HEK293 (cell line): ENCODE measurements around the gene KIF1A.

Experiments used
- CTCF ChIA-PET: fragments of 350-600 bp; formaldehyde crosslinking; extraction: SDS; loops from one replicate; lab custom pipeline; 2021; ENCODE audit warnings: antibody characterized with exemption; lab: Yijun Ruan, JAX
- POLR2A ChIA-PET: fragments of 300-600 bp; formaldehyde crosslinking; extraction: SDS; loops from one replicate; lab custom pipeline; 2020; ENCODE audit warnings: antibody characterized with exemption, inconsistent platforms; lab: Yijun Ruan, JAX
- H3K27ac ChIP-seq: fragments of 200-500 bp; sonication (Bioruptor generic); 2 replicates; pipeline ENCODE4 v1.5.1; 2014; ENCODE audit warnings: low read depth, low read length, control low read depth, inconsistent platforms; ENCODE audit errors: extremely low read depth
- H3K36me3 ChIP-seq, 2 experiments: fragments of 200-500 bp in 1 of 2; sonication (Bioruptor generic) in 1 of 2; 1 replicate in 1 of 2; 2 replicates in 1 of 2; pipeline ENCODE4 v1.5.1; 2014 to 2017; ENCODE audit warnings: inconsistent platforms in 2 of 2, low read length in 2 of 2; ENCODE audit not compliant: control insufficient read depth in 2 of 2, insufficient read depth in 1 of 2
- H3K4me1 ChIP-seq: fragments of 200-500 bp; sonication (Bioruptor generic); 2 replicates; pipeline ENCODE4 v1.5.1; 2014; ENCODE audit warnings: mild to moderate bottlenecking, low read length, inconsistent platforms; ENCODE audit not compliant: control insufficient read depth, insufficient read depth
- H3K4me3 ChIP-seq: 2 replicates; pipeline ENCODE4 v1.5.1; 2011; ENCODE audit warnings: low read depth, mild to moderate bottlenecking, control low read depth, low read length, moderate library complexity
- H3K9me3 ChIP-seq: fragments of 200-500 bp; sonication (Bioruptor generic); 2 replicates; pipeline ENCODE4 v1.5.1; 2014; ENCODE audit warnings: low read depth, low read length, inconsistent platforms; ENCODE audit not compliant: control insufficient read depth, insufficient read depth
- BCL11B ChIP-seq: fragments of 450-650 bp; formaldehyde crosslinking; IDR thresholded peaks from 2 replicates; pipeline ENCODE4 v1.5.1; 2016; ENCODE audit warnings: low read depth, missing biosample characterization, missing genetic modification characterization
- EGR2 ChIP-seq: fragments of 450-650 bp; formaldehyde crosslinking; IDR thresholded peaks from 2 replicates; pipeline ENCODE4 v1.5.1; 2016; ENCODE audit warnings: low read depth, missing biosample characterization, missing genetic modification characterization
- HOXA7 ChIP-seq: sonication (generic); formaldehyde crosslinking; IDR thresholded peaks from 2 replicates; pipeline ENCODE4 v1.8.1; 2022; ENCODE audit warnings: missing genetic modification reagents, borderline replicate concordance
- OSR2 ChIP-seq: fragments of 450-650 bp; formaldehyde crosslinking; IDR thresholded peaks from 2 replicates; pipeline ENCODE4 v1.5.1; 2016; ENCODE audit warnings: missing biosample characterization, missing genetic modification characterization
- PRDM6 ChIP-seq: fragments of 450-650 bp; formaldehyde crosslinking; IDR thresholded peaks from 2 replicates; pipeline ENCODE4 v1.5.1; 2017; ENCODE audit warnings: missing biosample characterization, missing genetic modification characterization
- ZBTB10 ChIP-seq: fragments of 450-650 bp; formaldehyde crosslinking; IDR thresholded peaks from 2 replicates; pipeline ENCODE4 v1.5.1; 2016; ENCODE audit warnings: missing biosample characterization, missing genetic modification characterization
- ZBTB26 ChIP-seq: fragments of 450-650 bp; formaldehyde crosslinking; optimal IDR thresholded peaks from 2 replicates; pipeline ENCODE3; 2016; ENCODE audit warnings: missing biosample characterization, mild to moderate bottlenecking, missing genetic modification characterization
- ZBTB44 ChIP-seq: fragments of 450-650 bp; IDR thresholded peaks from 2 replicates; pipeline ENCODE4 v1.5.1; 2018; ENCODE audit warnings: missing biosample characterization, mild to moderate bottlenecking, missing genetic modification characterization
- ZBTB8A ChIP-seq: fragments of 450-650 bp; formaldehyde crosslinking; IDR thresholded peaks from 2 replicates; pipeline ENCODE4 v1.5.1; 2016; ENCODE audit warnings: missing biosample characterization, missing genetic modification characterization
- ZFP41 ChIP-seq: fragments of 450-650 bp; formaldehyde crosslinking; IDR thresholded peaks from 2 replicates; pipeline ENCODE4 v1.5.1; 2016; ENCODE audit warnings: missing biosample characterization, missing genetic modification characterization, borderline replicate concordance
- ZNF239 ChIP-seq: fragments of 450-650 bp; formaldehyde crosslinking; IDR thresholded peaks from 2 replicates; pipeline ENCODE4 v1.5.1; 2016; ENCODE audit warnings: missing biosample characterization, missing genetic modification characterization
- ZNF26 ChIP-seq: fragments of 450-650 bp; formaldehyde crosslinking; IDR thresholded peaks from 2 replicates; pipeline ENCODE4 v1.5.1; 2016; ENCODE audit warnings: missing biosample characterization, missing genetic modification characterization
- ZNF426 ChIP-seq: fragments of 450-650 bp; formaldehyde crosslinking; IDR thresholded peaks from 2 replicates; pipeline ENCODE4 v1.5.1; 2017; ENCODE audit warnings: missing biosample characterization, missing genetic modification characterization, mild to moderate bottlenecking, inconsistent platforms, moderate library complexity
- ZNF530 ChIP-seq: fragments of 450-650 bp; formaldehyde crosslinking; IDR thresholded peaks from 2 replicates; pipeline ENCODE4 v1.5.1; 2016; ENCODE audit warnings: low read depth, missing biosample characterization, missing genetic modification characterization
- ZNF555 ChIP-seq: fragments of 450-650 bp; formaldehyde crosslinking; conservative IDR thresholded peaks from 2 replicates; pipeline ENCODE4 v1.5.1; 2017; ENCODE audit warnings: missing biosample characterization, mild to moderate bottlenecking, missing genetic modification characterization, inconsistent platforms
- ZNF560 ChIP-seq: fragments of 450-650 bp; formaldehyde crosslinking; IDR thresholded peaks from 2 replicates; pipeline ENCODE4 v1.5.1; 2017; ENCODE audit warnings: missing biosample characterization, missing genetic modification characterization, borderline replicate concordance
- ZNF585B ChIP-seq: fragments of 450-650 bp; formaldehyde crosslinking; IDR thresholded peaks from 2 replicates; pipeline ENCODE4 v1.5.1; 2016; ENCODE audit warnings: missing biosample characterization, missing genetic modification characterization
- ZNF629 ChIP-seq: fragments of 450-650 bp; formaldehyde crosslinking; IDR thresholded peaks from 2 replicates; pipeline ENCODE4 v1.5.1; 2017; ENCODE audit warnings: missing biosample characterization, missing genetic modification characterization
- ZNF76 ChIP-seq: fragments of 450-650 bp; formaldehyde crosslinking; IDR thresholded peaks from 2 replicates; pipeline ENCODE4; 2016; ENCODE audit warnings: low read depth, missing biosample characterization, missing genetic modification characterization, borderline replicate concordance
- ZNF768 ChIP-seq: fragments of 450-650 bp; formaldehyde crosslinking; IDR thresholded peaks from 2 replicates; pipeline ENCODE4 v1.5.1; 2018; ENCODE audit warnings: missing biosample characterization, mild to moderate bottlenecking, missing genetic modification characterization
- ZNF785 ChIP-seq: fragments of 450-650 bp; formaldehyde crosslinking; IDR thresholded peaks from 2 replicates; pipeline ENCODE4 v1.5.1; 2016; ENCODE audit warnings: missing biosample characterization, missing genetic modification characterization
- ZNF830 ChIP-seq: fragments of 450-650 bp; IDR thresholded peaks from 2 replicates; pipeline ENCODE4 v1.5.0; 2018; ENCODE audit warnings: missing biosample characterization, missing genetic modification characterization, low read depth, mild to moderate bottlenecking, moderate library complexity
- ZNF843 ChIP-seq: fragments of 450-650 bp; formaldehyde crosslinking; IDR thresholded peaks from 2 replicates; pipeline ENCODE4 v1.5.1; 2016; ENCODE audit warnings: missing biosample characterization, missing genetic modification characterization

Gene KIF1A

GRCh38 chr2:240783819-240784621 lies 36.0 kb downstream of the KIF1A start:
- POLR2A ChIA-PET: no interaction called here
- CTCF ChIA-PET: no interaction called here
- H3K36me3 ChIP-seq: peaks cover 0 to 43% of the 10 kb centered on the region in 2 experiments; a peak in 1 of 3 replicates

GRCh38 chr2:240782886-240783818 lies 36.9 kb downstream of the KIF1A start:
- no peak overlapping the region for H3K27ac ChIP-seq
- CTCF ChIA-PET: no interaction called here
- H3K9me3 ChIP-seq: no peaks in the 10 kb centered on the region
- H3K36me3 ChIP-seq: peaks cover 0 to 39% of the 10 kb centered on the region in 2 experiments; a peak in 1 of 3 replicates
- H3K4me3 ChIP-seq: no peak overlapping the region
- no peaks in the 10 kb centered on the region for H3K4me1 ChIP-seq
- POLR2A ChIA-PET: no interaction called here
- TF ChIP-seq ZNF76 (tag by site-specific recombination): no peak
- TF ChIP-seq ZNF26 (tag by site-specific recombination): no peak
- TF ChIP-seq ZNF530 (tag by site-specific recombination): no peak
- no peak for TF ChIP-seq ZNF830 (tag by site-specific recombination)
- TF ChIP-seq HOXA7 (CRISPR knock-in tag): no peak
- TF ChIP-seq BCL11B: no peak
- TF ChIP-seq ZBTB10 (tag by site-specific recombination): no peak
- TF ChIP-seq OSR2: no peak
- no peak for TF ChIP-seq ZNF629 (tag by site-specific recombination)
- no peak for TF ChIP-seq ZFP41 (tag by site-specific recombination)
- TF ChIP-seq ZNF785: no peak
- TF ChIP-seq EGR2 (tag by site-specific recombination): no peak

More at GRCh38 chr2:240783819-240784621, 36.0 kb downstream of the KIF1A start:
- Histone ChIP-seq H3K9me3 (no peaks in the 10 kb centered on the region), H3K4me3 (no peak overlapping the region), H3K27ac (no peak overlapping the region), H3K4me1 (no peaks in the 10 kb centered on the region)
- TF ChIP-seq ZNF426 (tag by site-specific recombination) (no peak), ZNF768 (tag by site-specific recombination) (no peak), ZNF843 (no peak), ZNF629 (tag by site-specific recombination) (no peak), ZBTB8A (tag by site-specific recombination) (no peak), ZBTB26 (tag by site-specific recombination) (no peak), ZNF239 (tag by site-specific recombination) (no peak), ZNF560 (tag by site-specific recombination) (no peak), BCL11B (no peak), ZNF555 (tag by site-specific recombination) (no peak), ZBTB44 (no peak), PRDM6 (no peak), ZNF585B (tag by site-specific recombination) (no peak)
